SKM-1 treated with dmso at 0.1 percent for 144 hours (cell line): ENCODE results near the gene PRTN3.
"Not testable (repeated sequence)": the region's sequence is repeated elsewhere in the genome, so short reads cannot be mapped to it uniquely, and the experiment has no call there.

ENCODE experiments used
- DNase-seq: peaks from one replicate; lab custom pipeline; 2025; ENCODE audit not compliant: unreplicated experiment; lab: John Stamatoyannopoulos, UW

The PRTN3 gene

DNA sequence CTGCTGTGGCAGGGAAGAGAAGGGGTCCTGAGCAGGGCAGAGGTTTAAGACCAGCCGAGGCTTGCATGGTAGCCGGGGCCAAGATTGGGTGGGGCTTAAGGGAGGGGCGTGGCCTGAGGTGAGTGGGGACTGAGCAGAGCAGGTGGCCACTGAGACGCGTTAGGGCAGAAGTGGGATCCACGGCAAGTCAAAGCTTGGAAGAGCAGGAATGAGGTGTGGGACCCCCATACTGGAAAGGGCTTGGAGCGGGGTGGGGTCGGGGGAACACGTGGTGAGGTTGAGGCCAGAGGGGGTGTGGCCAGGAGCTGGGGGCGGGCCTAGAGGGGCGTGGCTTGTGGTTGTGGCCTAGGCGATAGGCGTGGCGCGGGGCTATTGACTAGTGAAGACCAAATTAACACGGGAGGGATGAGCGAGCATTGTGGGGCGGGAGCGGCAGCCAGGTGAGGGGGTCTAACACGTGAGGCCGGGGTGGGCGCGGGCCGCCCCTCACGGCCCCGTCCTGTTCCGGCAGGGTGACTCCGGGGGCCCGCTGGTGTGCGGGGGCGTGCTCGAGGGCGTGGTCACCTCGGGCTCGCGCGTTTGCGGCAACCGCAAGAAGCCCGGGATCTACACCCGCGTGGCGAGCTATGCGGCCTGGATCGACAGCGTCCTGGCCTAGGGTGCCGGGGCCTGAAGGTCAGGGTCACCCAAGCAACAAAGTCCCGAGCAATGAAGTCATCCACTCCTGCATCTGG lies 21.9 kb downstream of the PRTN3 start:
- DNase-seq: no peak

DNA sequence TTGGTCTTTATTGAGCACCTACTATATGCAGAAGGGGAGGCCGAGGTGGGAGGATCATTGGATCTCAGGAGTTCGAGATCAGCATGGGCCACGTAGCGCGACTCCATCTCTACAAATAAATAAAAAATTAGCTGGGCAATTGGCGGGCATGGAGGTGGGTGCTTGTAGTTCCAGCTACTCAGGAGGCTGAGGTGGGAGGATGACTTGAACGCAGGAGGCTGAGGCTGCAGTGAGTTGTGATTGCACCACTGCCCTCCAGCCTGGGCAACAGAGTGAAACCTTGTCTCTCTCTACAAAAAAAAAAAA lies 22.5 kb downstream of the PRTN3 start:
- DNase-seq: no peak

DNA sequence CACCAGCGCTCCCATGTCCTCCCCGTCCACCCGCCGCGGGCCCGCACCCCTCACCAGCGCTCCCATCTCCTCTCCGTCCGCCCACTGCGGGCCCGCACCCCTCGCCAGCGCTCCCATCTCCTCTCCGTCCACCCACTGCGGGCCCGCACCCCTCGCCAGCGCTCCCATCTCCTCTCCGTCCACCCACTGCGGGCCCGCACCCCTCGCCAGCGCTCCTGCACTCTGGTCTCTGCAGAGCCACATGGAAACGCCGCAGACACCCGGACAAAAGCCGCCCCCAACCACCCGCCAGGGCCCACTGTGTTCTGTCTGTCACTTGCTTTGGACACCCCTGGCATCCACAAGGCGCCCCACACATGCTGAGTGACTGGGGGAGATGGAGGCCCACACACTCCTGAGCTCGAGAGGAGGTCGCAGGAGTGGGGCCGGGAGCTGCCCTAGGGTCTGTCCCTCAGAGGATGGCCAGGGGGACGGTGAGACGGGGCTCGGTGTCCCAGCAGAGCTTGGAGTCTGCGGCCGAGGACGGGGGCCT lies 26.0 kb downstream of the PRTN3 start:
- no peak for DNase-seq

DNA sequence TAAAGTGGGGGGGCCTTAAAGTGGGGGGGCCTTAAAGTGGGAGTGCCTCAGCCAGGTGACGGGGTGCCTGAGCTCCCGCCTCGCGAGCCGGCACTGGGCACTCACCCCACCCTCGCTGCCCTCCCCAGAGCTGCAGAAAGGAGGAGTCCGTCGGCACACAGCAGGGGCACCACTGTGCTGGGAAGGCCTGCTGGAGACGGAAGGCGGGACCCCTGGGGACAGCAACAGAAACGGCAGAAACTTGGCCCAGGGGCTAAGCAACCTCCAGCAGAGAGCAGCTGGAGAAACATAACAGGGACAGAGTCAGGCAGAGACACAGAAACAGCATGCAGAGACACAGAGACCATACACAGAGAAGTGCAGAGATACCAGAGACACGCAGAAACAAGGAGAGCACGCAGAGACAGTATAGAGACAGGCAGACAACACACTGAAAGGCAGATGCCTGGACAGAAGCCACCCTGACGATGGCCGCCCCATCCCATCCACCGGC lies 26.5 kb downstream of the PRTN3 start:
- no peak for DNase-seq

- no peak for DNase-seq
Observed at GRCh38 chr19:867855-868457, 27.2 kb downstream of the PRTN3 start.

DNA sequence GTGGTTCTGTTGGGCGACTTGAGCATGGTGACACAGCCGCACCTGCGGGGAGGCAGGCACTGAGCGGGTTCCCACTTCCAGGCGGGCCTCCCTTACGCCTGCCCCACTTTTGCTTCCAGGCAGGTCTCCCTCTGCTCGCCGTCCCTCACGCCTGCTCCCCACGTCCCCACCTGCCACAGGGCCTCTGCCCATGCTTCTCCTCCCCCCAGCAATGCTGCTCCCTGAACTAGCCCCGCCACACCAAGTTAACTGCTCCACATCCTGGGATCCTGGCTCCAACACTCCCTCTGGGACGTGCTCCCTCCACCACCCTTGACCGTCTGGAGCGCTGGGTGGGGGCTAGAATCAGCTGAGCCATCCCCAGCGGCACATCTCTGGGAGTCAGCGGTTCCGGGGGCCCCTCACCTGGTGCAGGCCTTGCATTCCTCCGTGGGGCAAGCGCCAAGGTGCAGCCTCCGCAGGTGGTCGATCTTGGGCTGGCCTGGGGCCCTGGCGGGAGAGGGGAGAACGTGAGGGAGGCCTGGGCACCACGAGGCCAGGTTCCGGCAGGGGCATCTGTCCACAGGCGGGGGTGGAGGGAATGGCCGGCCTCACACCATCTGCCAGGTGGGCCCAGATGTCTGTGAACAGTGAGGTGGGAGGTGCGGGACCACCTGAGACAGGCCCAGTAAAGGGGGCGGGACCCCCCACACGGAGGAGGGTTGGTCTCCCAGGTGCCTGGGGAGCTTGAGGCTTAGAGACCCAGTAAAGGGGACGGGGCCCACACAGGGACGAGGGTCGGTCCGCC lies 27.9 kb downstream of the PRTN3 start:
- no peak for DNase-seq

- no peak for DNase-seq
Observed at GRCh38 chr19:869245-870177, 28.7 kb downstream of the PRTN3 start.

DNA sequence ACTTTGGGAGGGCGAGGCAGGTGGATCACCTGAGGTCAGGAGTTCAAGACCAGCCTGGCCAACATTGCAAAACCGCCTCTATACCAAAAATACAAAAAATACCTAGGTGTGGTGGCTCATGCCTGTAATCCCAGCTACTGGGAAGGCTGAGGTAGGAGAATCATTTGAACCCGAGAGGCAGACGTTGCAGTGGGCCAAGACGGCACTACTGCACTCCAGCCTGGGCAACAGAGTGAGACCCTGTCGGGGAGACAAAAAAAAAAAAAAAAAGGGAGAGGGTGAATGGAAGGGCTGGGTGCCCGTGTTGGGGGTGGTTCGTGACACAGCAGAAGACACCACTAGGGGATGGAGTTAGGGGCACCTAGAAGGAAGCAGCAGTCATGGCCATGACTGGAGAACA lies 29.5 kb downstream of the PRTN3 start:
- no peak for DNase-seq

- no peak for DNase-seq
Observed at GRCh38 chr19:870963-871401, 30.2 kb downstream of the PRTN3 start.

DNA sequence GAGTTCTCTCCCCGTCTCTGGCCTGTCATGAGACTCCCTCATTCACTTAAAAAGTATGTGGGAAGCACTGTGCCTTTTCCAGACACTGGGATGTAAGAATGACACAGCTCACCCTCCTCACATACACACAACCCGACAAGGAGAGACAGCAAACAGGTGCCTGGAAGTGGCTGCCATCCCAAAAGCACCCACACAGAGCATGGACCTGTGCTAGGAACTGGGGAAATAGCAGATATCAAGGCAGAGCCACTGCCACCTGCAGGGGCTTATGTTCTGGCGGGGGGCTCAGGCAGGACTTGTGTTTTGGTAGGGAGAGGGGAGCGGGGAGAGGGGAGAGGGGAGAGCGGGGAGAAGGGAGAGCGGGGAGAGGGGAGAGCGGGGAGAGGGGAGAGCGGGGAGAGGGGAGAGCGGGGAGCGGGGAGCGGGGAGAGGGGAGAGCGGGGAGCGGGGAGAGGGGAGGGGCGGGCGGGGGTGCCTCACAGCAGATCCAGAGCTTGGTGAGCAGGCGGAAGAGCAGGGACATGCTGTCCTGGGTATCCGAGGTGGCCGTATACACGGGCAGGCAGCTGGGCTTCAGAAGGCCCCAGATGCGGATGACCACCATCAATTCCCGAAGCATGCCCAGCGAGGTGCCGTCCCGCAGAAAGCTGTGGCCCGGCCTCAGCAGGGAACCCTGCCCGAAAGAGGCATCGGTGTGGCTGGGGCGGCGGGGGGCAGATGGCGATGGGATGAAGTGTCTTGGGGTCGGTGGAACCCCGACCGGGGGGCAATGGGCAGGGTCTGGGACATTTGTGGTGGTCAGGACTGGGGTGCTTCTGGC lies 30.9 kb downstream of the PRTN3 start:
- no peak for DNase-seq

DNA sequence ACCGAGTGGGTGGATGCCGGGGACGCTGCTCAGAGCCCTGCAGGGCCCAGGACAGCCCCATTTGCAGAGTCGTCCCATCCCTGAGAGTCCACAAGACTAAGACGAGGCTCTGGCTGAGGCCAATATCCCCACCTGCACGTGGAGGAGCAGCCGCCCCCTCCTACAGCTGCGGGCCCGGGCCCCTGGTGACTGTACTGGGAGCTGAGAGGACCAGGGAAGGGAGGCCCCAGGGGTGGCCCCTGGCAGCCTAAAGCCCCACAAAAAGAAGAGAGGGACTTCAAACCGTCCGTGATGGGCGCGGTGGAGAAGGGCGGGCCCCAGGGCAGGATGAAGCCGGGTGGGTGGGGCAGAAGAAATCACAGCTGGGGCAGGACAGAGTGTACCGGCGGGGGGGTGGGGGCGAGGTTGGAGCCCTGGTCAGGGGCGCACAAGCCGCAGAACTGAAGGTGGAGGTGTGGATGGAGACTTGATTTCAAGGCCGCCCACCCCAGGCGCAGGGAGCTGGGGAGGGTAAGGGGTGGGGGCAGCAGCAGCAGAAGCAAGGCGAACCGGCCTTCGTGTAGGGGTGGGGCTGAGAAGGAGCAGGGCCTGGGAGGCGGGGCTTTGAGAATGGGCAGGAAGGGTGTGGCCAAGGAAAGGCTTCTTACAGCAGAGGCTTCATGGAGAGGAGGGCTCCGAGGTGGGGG lies 31.6 kb downstream of the PRTN3 start:
- peak; percentile 6 for DNase-seq

DNA sequence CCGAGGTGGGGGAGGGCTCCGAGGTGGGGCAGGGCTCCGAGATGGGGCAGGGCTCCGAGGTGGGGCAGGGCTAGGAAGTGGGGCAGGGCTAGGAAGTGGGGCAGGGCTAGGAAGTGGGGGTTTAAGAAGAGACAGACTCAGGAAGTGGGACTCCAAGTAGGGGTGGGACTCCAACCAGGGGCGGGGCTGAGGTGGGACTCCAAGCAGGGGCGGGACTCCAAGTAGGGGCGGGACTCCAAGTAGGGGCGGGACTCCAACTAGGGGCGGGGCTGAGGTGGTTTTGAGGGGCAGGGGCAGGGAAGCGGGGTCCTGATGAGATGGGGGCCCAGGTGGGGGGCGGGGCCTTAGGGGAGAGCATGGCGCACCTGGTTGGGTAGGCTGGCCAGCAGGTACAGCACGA lies 32.3 kb downstream of the PRTN3 start:
- DNase-seq: no peak

DNA sequence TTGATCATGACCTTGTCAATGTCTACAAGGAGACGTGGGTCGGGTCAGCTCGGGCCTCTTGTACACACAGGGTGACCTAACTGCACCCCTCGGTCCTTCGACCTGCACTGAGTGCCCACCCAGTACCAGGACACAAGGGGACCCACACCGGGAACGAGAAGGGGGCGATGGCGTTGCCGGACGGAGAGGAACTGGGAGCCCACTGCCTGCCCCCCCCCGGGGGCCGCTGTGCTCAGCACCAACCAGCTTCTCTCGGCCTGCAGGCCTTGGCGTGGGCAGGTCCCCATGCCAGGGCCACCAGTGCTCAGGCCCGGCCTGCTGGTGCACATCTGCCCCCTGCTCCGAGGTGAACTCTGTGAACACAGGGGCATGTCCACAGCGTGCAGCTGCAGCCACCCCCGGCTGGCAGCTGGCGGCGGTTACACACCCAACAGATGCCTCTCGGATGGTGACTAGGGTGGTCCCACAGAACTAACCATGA lies 32.8 kb downstream of the PRTN3 start:
- no peak for DNase-seq

DNA sequence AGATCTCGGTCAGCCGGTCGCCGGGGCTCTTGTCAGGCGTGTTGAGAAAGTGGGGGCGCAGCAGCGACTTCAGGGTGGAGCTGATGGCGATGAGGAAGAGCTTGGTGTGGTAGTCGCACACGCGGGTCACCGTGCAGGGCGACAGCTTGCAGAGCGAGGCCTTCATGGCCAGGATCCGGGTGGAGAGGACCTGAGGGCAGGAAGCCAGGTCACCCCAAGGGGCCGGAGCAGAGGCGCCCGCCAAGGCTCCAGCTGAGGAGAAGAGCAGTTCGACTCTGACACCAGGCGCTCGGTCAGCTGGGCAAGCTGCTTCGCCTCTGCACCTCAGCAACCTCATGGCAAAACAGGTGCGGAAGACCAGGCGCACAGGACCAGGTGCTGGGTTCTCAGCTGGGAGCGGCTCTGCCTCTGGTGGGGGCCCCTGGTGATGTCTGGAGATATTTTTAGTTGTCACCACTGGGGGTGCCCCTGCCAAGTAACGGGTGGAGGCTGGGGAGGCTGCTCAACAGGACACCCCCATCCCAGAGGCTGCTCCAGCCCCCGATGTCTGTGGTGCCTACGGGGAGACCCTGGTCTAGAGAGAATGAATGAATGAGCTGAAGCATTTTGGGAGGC lies 34.6 kb downstream of the PRTN3 start:
- no peak for DNase-seq

DNA sequence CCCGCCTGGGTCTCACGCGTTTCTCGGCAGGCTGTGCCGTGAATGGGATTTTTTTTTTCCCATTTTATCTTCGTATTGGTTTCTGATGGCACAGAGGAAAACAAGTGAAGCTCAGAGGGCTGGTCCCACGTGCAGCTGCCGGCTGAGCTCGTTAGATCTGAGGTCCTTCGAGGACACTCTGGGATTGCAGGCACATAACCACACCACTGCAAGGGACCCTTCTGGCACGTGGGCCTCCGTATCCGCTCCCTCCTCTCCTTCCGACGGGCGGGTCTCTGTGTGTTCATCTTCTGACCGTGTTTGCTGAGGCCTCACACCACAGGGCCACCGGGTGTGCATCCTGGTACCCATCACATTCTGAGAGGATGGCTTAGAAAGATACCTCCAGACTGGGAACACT lies 35.3 kb downstream of the PRTN3 start:
- no peak for DNase-seq

DNA sequence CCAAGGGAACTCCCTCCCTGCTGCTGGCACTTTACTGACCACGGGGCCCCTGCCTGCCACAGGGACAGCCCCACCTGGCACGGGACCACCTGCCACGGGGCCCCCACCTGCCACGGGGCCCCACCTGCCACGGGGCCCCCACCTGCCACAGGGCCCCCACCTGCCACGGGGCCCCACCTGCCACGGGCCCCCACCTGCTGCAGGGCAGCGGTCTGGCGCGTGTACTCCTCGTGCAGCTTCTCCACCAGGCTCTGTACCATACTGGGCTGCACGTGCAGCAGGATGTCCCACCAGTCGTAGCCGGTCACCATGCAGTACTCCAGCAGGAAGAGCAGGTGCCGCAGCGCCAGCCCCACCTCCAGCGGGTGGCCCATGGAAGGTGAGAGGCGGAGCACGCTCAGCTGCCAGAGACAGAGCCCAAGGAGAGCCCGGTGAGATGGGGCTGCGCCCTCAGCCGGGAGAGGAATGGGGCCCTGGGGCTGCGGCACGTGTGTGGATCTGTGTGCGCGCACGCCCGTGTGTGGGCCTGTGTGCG lies 36.0 kb downstream of the PRTN3 start:
- no peak for DNase-seq

DNA sequence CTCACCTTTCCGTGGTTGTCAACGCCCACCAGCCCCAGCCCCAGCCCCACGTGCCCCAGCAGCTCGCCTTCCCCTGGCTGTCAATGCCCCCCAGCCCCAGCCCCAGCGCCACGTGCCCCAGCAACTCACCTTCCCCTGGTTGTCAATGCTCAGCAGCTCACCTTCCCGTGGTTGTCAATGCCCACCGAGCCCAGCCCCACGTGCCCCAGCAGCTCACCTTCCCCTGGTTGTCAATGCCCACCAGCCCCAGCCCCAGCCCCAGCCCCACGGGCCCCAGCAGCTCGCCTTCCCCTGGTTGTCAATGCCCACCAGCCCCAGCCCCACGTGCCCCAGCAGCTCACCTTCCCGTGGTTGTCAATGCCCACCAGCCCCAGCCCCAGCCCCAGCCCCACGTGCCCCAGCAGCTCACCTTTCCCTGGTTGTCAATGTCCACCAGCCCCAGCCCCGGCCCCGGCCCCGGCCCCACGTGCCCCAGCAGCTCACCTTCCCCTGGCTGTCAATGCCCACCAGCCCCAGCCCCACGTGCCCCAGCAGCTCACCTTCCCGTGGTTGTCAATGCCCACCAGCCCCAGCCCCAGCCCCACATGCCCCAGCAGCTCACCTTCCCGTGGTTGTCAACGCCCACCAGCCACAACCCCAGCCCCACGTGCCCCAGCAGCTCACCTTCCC lies 37.3 kb downstream of the PRTN3 start:
- not testable (repeated sequence) for DNase-seq
